ENCODE data around the gene PTPN22.

GRCh38 chr1:113856401-113856790 lies 15.1 kb downstream of the PTPN22 start:
- TF ChIP-seq TARDBP (IDR thresholded peaks at IDR 0.05), result no peak
- no peak for TF ChIP-seq BHLHE40 (IDR thresholded peaks at IDR 0.05; ENCODE audit: borderline replicate concordance)
- TF ChIP-seq SP1 (IDR thresholded peaks at IDR 0.05), result no peak
- no peak for TF ChIP-seq FOXA1 (IDR thresholded peaks at IDR 0.05)
